GM21723 (cell line): ENCODE measurements around the gene ST3GAL3.

Experiments
- ATAC-seq: cut with Tn5 transposase; IDR thresholded peaks from one replicate; pipeline ENCODE4 v1.9.1; 2021; ENCODE audit warnings: mild to moderate bottlenecking, moderate library complexity; ENCODE audit not compliant: unreplicated experiment

ST3GAL3 gene

DNA sequence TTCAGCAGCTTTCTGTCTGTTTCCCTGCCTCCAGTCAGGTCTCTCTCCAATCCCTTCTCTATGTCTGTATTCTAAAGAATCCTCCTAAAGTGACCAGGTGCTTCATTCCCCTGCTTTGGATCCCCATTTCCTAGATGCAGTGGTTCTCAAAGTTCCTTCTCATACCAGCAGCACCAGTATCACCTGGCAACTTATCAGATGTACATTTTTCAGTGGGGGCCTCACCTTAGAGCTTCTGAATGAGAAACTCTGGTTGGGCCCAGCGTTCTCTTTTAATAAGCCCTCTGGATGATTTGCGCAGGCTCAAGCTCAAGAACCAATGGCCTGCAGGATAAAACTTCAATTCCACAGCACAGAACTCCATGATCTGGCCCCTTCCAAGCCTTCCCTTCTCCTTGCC, 200.9 kb downstream of the ST3GAL3 start:
- no peak for ATAC-seq

DNA sequence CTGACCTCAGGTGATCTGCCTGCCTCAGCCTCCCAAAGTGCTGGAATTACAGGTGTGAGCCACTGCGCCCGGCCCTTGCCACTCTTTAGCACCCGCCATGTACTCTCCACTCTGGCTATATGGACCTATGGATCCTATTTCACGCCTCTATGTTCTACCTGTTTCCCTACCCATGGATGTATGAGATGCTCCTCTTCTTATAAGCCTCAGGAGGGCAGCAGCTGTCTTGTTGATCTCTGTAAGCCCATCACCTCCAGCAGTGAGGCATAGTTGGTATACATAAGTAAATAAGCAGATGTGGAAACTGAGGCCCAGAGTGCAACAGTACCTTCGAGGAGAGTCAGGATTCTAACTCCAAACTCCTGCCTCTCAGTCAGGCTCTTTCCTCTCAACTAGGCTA, 201.5 kb downstream of the ST3GAL3 start:
- ATAC-seq = no peak

GRCh38 chr1:43910343-43910742, 203.0 kb downstream of the ST3GAL3 start:
- no peak for ATAC-seq

DNA sequence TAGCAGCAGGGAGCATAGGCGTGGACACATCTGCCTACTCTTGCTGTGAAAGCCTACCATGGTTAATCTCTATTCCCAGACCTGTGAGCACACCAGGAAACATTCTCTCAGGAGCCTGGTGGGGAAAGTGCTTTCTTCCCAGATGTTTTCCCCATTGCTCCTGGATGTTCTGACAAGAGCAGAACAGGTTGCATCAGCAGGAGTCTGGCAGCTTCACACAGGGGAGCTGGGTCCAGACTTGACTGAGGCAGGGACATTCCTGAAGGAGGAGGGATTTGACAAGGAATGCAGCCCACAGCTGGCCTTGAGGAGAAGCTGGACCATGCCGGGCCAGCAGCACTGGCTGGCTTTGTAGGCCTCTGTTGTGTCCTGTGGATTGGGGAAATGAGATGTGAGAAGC, 205.3 kb downstream of the ST3GAL3 start:
- no peak for ATAC-seq

- ATAC-seq = no peak
Measured at GRCh38 chr1:43913051-43913501, 205.7 kb downstream of the ST3GAL3 start.

GRCh38 chr1:43913666-43914360, 206.5 kb downstream of the ST3GAL3 start:
- ATAC-seq = no peak

GRCh38 chr1:43914576-43915525, 207.5 kb downstream of the ST3GAL3 start:
- no peak for ATAC-seq

- ATAC-seq = no peak
Measured at GRCh38 chr1:43919906-43920305, 212.6 kb downstream of the ST3GAL3 start.

- no peak for ATAC-seq
Measured at GRCh38 chr1:43921022-43921421, 213.7 kb downstream of the ST3GAL3 start.

GRCh38 chr1:43924516-43924915, 217.2 kb downstream of the ST3GAL3 start:
- no peak for ATAC-seq

- no peak for ATAC-seq
Measured at GRCh38 chr1:43925846-43926245, 218.5 kb downstream of the ST3GAL3 start.

DNA sequence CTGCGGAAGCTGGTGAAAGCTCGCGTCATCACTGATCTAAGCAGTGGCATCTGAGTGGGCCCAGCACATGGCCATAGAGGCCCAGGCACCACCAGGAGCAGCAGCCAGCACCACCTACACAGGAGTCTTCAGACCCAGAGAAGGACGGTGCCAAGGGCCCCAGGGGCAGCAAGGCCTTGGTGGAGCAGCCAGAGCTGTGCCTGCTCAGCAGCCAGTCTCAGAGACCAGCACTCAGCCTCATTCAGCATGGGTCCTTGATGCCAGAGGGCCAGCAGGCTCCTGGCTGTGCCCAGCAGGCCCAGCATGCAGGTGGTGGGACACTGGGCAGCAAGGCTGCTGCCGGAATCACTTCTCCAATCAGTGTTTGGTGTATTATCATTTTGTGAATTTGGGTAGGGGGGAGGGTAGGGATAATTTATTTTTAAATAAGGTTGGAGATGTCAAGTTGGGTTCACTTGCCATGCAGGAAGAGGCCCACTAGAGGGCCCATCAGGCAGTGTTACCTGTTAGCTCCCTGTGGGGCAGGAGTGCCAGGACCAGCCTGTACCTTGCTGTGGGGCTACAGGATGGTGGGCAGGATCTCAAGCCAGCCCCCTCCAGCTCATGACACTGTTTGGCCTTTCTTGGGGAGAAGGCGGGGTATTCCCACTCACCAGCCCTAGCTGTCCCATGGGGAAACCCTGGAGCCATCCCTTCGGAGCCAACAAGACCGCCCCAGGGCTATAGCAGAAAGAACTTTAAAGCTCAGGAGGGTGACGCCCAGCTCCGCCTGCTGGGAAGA, 223.0 kb downstream of the ST3GAL3 start:
- ATAC-seq = no peak

DNA sequence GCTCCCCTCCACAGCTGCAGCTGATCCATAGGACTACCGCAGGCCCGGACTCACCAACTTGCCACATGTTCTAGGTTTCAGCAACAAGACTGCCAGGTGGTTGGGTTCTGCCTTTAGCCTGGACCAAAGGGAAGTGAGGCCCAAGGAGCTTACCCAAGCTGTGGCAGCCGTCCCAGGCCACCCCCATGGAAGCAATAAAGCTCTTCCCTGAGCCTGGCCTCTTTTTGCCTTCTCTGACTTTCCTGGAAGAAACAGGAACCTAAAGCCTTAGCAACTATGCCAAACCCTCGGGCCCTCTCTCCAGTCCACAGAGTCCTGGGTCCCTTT, 223.6 kb downstream of the ST3GAL3 start:
- no peak for ATAC-seq

DNA sequence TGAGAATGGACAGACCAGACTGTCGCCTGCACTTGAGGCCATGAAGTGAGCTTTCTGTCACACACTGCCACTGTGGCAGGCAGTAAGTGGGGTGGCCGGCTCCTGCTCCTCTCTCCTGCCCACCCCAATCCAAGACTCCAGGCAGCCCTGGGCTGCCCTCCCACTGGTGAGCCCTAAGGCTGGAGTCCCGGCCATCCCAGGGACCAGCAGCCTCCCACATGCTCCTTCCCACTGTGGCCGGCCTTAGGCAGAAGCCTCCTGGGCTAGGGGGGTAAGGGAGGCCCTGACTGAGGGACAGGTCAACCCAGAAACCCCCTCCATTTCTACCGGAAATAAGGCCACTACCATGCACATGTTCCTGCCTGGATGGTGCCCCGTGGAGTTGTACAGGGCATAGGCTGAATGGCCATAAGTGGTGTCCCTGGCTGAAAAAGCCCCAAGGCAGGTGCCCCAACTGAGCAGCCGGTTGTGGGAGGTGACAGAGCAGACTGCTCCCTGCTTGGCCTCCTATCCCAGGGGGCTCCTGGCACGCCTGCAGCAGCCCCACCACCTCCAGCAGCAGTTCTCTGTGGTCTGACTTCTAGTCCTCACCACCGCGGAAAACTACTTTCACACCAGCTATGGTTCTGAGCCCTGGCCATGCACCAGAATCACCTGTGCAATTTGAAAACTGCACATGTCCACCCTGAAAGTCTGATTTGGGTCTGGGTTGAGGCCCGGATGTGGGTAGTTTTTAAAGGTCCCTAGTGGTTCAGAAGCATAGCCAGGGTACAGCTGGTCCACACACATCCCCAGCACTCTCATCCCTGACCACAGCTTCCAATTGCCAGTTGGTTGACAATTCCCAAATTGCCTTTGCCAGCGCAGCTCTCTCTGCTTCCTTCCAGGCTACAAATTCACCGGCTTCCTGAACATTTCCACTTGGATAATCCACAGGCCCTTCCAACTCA, 224.7 kb downstream of the ST3GAL3 start:
- no peak for ATAC-seq

DNA sequence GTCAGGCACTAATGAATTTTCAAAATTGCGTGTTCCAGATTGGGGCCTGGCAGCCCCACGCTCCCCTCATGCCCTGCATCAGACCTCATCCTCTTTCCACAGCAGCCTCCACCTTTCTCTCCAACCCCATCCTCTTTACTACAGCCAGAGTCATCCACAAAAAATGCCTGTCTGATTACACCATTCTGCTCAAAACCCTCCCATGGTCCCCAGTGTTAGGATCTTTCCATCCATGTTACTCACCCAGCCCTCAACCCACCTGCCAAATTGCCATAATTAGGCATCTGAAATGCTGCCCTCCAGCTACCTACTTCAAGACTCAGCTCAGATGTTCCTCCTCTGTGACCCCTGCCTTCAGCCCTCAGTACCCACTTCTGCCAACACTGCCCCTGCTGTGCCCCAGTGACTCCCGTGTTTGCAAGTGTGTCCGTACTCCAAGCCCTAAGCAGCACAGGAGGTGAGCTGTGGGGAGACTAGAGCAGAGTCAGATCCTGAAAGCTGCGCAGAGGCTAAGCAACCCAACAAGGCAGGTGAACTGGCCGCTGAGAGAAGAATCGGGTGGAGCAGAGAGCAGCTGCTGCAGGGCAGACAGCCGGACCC, 225.6 kb downstream of the ST3GAL3 start:
- ATAC-seq = no peak

- no peak for ATAC-seq
Measured at GRCh38 chr1:43933386-43934100, 226.2 kb downstream of the ST3GAL3 start, which contains the start of gene ARTN. TSS of gene ARTN (plus strand) at chr1:43933801. CDS start at chr1:43935657, 1,856 bp downstream.

DNA sequence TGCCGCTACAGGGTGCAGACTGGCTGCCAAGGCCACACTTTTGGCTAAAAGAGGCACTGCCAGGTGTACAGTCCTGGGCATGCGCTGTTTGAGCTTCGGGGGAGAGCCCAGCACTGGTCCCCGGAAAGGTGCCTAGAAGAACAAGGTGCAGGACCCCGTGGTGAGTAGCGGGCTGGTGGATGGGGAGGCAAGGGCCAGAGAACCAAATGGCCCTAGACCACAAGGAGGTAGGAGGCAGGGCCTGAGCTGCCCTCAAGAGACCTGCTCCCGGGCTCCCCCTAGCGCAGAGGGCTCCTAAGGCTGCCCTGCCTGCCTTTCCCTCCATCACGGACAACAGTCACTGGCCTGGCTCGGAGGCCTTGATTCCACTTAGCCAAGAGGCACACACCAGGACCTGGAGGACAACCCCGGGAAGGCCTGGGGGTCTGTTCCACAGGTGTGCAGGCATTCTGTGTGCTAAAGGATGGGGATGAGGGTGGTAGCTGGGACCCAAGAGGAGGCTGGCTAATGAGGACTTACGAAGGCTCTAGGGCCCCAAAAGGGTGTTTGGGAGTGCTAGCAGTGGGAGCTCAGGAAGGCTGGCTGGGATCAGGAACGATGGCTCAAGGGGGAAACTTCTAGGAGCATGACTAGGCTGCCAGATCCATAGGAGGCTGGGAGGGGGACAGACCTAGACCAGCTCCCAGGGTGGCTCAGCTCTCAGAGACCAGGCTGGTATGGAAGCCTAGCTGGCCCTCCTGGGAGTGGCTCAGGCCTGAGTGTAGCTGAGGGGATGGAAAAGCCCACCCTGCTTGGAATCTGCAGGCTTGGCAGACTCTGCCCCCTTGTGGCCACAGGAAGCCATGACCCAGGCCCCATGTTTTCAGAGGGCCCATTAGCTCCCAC, 227.0 kb downstream of the ST3GAL3 start:
- no peak for ATAC-seq

DNA sequence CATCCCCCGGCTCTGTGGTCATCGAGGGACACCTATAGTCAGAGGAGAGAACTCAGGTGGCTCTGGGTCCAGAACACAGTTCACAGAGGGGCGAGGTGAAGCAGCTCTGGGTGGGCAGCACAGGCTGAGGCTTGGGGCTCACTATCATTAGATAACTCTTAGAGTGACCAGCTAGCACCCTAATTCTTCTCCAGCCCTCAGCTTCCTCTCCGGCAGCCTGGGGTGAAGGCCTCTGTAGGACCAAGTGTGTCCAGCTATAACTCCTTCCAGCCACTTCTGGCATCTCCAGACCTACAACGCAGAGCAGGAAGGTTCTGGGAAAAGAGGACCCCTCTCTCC, 227.6 kb downstream of the ST3GAL3 start:
- ATAC-seq = no peak
